A204.1 (cell line): ENCODE measurements around the gene PLK3.
"Not testable (repeated sequence)": the region's sequence is repeated elsewhere in the genome, so short reads cannot be mapped to it uniquely, and the experiment has no call there.

Source experiments
- FAIRE-seq: peaks from 2 replicates; lab custom pipeline; 2012; peaks lifted over from hg19 to GRCh38; lab: Jason Lieb, UNC

PLK3 gene

DNA sequence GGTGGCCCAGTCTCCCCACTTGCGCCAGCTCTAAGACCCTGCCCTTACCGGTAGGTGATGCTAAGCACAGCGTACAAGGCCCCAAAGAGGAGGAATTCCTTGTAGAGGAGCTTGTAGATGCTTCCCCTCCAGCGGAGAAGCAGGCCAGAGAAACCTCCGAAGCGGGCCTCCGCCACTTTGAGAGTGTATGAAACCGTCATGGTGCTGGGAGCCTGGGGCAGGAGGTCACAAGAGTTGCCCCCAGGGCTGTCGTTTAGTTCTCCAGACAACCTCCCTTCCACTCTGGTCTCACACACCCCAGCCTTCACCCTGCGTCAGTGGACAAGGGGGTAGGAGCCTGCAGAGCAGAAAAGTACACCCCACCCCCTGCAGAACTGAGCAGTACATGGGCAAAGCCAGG is 12.7 kb upstream of the PLK3 start:
- FAIRE-seq, result no peak

DNA sequence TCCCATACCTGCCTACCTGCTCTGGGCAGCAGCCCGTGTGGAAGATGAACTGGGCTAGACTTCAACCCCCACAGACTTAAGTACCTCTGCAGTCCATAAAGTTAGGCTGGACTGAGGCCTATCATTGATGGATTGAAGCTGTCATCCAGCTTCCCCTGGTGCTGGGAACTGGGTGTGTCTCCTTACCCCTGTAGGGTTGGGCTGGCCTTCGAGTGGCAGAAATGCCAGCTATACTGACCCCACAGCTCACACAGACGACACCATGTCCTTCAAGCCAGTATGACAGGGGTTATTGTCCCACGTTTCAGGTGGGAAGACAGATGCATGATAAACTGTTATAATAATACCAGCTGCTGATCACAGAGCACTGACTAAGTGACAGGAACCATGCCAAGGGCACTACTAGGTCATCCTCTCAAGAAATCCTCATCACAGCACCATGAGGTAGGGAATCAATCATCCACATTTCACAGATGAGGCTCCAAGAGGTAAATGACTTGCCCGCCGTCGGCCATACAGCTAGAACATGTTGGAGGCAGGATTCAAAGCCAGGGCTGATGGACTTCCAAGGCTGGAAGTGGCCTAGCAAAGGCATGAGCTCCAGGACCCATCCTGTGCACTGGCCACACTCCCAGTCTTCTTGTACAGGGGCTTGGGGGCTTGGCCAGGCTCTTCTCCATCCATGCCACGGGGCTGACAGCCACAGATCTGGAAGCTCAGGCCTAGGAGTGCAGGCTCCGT is 11.9 kb upstream of the PLK3 start, which contains the start of gene BEST4:
BEST4 (minus strand) TSS at position 51 of the 741 bp plus-strand sequence. CDS start 465 bp downstream, outside the sequence.
- FAIRE-seq, result no peak

DNA sequence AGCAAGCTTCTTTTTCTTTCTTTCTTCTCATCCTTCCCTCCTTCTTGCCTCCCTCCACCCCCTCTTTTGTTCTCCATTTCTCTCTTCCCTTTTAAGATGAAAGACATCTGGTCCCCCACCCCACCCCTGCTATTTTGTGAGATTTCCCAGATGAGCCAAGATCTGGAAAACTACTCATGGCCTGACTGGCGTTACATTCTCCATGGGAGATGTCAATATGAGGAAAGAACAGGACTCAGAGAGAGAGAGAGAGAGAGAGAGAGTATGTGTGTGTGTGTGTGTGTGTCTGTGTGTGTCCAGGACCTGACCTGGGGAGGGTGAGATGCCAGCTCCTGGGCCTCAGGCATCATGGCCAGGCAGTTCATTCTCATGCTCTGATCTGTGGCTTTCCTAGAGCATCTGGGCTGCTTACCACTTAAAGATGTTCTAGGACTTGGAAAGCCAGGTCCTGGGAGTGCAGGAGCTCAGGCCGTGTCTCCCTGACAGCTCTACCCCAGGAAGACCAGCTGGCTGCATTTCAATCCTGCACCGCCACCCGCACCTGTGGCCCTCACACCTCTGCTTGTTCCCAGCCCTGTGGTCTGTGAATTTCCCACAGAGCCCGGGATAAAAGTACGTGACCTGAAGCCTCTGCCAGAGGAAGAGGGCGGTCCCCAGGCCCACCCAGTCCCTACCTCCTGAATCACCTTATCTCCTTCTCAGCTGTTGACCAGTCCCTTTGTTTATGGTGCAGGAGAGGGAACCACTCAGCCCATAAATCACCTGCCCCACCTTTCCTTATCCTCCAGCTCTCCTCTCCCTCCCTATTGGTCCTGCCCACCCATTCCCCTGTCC is 9.0 kb upstream of the PLK3 start:
- no peak for FAIRE-seq

DNA sequence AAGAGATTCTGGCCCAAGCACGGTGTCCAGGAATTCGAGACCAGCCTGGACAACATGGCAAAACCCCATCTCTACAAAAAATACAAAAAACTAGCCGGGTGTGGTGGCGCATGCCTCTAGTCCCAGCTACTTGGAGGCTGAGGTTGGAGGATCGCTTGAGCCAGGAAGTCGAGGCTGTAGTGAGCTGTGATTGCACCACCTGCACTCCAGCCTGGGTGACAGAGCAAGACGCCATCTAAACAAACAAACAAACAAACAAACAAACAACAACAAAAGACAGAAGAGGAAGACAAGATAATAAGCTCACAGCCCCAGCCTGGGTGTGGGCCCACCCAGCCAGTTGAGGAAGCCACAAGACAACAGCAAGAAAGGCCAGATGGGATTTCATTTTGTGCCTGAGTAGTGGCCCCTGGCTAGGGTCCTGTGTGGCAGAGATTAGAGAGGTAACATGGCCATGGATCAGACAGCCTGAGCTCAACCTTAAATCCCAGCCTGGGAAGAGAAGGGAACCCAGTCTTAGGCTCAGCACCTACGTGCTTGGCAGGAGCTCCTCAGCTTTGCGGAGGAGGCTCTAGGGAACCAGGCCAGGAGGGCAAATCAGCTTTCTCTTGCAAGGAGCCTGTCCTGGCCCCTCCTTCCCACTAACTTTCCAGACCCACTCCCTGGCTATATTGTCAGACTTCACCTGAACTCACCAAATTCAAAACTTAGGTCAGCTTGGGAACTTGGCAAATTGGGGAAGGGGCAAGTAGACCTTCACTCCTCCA is 7.3 kb upstream of the PLK3 start:
- FAIRE-seq, result no peak

DNA sequence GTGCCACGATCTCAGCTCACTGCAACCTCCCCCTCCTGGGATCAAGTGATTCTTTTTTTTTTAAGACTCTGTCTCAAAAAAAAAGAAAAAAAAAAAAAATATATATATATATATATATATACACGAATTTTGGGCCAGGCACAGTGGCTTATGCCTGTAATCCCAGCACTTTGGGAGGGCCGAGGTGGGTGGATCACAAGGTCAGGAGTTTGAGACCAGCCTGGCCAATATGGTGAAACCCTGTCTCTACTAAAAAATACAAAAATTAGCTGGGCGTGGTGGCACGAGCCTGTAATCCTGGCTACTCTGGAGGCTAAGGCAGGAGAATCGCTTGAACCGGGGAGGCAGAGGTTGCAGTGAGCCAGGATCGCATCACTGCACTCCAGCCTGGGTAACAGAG is 2.3 kb upstream of the PLK3 start:
- FAIRE-seq, result not testable (repeated sequence)

DNA sequence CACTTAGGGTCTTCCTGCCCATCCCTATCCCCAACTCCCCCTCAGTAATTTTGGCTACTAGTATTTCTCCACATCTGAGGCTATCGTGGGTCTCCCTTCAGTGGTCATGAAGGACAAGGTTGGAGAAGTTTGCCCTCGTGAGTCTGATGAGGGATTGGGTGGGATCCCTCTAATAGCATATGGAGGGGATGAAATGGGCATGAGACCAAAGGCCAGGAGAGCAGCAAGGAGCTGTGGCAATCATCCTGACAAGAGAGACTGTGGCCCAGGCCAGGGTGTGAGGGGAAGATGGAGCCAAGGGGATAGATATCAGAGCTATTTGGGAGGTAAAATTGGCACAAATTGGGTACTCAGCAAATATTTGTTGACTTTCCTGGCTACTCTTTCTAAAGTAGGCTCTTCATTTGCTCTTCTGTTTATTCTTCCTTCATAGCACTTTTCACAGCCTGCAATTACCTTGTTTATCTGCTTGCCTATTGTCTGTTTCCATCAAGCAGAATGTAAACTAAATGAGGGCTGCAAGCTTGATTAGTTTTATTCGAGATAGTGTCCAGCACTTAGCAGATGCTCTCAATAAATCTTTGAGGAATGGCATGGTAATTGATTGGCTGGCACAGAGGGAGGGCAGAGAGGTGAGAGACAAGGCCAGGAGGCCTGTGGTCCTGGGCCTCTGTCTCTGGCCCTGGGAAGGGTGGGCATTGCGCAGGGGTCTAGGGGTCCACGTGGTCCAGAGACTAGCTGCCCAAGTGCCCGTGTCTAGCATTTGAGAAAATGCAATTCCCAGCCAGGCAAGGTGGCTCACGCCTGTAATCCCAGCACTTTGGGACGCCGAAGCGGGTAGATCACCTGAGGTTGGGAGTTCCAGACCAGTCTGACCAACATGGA is 1.5 kb upstream of the PLK3 start:
- FAIRE-seq, result no peak

DNA sequence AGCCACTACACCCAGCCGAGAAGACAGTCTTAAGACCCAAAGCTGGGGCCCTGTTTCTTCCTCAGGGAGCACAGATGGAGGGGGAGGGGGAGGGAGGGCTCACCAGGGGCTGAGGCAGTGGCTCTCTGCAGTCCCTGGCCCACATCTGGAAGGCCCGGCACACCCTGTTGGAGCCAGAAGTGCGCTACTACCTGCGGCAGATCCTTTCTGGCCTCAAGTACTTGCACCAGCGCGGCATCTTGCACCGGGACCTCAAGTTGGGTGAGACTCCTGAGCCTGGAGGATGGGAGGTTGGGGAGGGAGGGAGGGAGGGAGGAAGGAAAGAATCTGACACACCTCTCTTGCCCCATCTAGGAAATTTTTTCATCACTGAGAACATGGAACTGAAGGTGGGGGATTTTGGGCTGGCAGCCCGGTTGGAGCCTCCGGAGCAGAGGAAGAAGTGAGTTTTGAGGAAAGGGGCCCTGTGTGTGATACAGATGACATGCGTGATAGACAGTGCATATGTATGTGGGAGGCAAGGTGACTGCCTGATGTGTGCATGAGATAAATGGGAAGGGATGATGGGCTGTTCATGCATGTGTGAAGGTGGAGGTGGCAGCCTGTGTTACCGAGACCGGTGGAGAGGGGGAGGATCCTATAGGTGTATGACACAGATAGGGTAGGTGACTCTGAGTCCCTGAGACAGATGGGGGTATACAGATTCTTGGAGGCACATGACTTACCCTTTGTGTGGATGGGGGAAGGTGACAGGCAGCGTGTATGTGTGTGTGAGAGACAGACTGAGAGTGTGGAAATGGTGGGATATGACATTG is 1.5 kb downstream of the PLK3 start:
- no peak for FAIRE-seq

DNA sequence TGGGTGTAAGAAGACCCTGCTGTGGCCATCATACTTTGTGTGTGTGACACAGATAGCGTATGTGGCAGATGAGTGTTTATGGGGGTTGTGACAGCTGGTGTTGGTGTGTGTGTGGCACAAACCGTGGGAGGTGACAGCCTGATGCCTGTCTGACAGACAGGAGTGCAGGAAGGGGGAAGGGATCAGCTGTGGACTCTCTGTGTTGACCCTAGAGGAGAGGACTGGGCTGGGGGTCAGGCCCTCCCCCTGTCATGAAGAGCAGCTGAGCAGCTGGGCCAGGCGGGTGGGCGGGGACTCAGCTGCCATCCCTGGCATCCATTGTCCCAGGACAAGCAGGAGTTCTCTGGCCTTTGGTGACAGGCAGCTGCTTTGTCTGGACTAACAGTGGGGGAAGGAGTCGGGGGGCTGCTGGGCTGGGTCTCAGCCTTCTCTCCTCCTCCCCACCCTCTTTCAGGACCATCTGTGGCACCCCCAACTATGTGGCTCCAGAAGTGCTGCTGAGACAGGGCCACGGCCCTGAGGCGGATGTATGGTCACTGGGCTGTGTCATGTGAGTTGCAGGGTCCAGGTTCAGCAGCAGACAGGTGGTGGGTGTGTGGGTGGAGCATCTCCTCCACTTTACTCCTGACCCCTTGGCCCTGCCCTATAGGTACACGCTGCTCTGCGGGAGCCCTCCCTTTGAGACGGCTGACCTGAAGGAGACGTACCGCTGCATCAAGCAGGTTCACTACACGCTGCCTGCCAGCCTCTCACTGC is 2.3 kb downstream of the PLK3 start:
- no peak for FAIRE-seq

DNA sequence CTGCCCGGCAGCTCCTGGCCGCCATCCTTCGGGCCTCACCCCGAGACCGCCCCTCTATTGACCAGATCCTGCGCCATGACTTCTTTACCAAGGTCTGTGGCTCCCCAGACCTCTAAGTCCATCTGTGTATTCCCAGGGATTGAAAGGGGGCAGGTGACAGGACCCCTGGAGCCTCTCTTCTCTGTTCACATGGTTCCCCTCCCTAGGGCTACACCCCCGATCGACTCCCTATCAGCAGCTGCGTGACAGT is 2.8 kb downstream of the PLK3 start:
- FAIRE-seq, result no peak

DNA sequence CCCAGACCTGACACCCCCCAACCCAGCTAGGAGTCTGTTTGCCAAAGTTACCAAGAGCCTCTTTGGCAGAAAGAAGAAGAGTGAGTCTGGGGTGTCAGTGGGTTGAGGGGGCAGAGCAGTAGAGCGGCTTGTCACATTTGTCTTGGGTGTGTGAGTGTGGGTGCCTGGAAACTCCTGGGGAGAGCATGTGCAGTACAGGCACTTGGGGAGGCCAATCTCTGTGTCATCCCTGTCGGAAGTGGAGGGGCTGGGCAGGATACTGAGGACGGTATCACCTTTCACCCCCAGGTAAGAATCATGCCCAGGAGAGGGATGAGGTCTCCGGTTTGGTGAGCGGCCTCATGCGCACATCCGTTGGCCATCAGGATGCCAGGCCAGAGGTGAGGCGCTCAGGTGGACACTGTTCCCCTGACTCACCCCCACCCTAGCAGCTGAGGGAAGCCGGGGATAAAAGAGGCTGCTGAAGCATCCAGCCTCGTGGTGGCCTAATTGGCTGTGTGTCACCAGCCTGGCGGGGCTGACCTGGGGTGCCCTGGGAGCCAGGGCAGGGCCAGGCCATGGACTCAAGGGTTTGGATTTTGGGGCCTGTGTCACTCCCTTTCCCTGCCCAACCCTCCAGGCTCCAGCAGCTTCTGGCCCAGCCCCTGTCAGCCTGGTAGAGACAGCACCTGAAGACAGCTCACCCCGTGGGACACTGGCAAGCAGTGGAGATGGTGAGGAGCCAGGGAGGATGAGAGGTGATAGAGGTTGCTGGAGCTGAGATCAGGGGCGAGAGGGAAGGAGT is 3.3 kb downstream of the PLK3 start:
- FAIRE-seq, result no peak

DNA sequence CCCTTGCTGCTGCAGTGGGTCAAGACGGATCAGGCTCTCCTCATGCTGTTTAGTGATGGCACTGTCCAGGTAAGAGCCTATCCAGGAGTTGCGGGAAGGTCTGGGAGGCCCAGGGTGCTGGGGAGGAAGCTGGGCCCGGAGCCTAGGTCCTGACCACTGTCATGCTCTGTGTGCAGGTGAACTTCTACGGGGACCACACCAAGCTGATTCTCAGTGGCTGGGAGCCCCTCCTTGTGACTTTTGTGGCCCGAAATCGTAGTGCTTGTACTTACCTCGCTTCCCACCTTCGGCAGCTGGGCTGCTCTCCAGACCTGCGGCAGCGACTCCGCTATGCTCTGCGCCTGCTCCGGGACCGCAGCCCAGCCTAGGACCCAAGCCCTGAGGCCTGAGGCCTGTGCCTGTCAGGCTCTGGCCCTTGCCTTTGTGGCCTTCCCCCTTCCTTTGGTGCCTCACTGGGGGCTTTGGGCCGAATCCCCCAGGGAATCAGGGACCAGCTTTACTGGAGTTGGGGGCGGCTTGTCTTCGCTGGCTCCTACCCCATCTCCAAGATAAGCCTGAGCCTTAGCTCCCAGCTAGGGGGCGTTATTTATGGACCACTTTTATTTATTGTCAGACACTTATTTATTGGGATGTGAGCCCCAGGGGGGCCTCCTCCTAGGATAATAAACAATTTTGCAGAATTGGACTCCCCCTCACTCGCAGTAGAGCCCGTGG is 5.3 kb downstream of the PLK3 start:
- no peak for FAIRE-seq

DNA sequence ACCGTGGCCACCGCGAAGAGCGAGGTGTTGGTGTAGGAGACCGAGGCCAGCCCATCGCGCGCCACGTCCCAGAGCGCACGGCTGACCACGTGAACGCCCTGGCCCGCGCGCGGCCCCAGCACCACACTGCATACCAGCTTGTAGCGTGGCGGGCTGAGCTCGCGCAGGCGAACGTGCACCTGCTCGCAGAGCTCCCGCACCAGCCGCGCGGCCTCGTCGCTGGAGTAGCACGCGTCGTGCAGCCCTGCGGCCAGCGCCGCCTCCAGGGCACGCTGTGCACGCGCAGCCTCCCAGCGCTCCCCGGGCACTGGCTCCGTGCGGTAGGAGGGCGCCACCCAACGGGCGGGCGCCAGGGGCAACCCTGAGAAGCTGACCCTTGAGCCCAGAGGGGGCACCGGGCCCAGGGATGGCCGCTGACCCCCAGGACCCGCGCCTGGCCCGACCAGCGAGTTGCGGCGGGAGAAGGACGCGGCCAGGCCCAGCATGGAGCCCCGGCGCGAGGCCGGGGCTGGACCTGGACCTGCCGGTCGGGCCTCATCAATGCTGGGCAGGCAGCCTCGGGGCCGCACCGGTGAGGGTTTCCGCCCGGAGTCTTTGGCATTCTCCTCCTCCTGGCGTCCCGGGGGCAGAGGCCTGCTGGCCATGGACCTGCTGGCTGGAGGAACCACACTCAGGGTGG is 6.0 kb downstream of the PLK3 start:
- no peak for FAIRE-seq

DNA sequence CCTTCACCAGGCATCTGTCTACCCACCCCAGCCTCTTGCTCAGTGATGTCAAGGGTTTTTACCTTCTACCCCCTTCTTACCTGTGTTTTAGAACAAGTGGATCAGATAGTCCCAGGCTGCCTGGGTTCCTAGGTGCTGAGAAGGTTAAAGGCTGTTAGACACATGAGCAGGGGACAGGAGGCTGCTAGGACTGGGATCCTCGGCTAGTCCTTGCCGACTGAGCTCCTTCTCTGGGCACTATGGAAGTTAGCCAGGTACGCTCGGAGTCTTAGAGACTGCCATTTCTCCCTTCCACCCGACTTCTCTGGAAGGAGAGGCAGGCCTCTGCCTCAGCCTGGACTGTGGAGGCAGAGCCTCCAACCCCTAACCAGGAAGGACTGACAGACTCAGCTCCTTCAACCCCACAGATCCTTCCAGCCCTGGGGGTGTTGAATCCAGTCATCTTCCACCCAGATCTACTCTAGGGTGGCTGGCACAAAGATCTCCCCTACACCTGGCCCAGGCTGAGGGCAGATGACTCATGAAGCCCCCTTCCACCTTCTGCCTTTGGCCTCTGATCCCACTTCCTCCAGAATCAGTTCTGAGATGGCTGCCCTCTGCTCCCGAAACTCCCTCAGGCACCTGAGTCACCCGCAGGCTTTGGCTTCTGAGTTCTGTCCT is 6.7 kb downstream of the PLK3 start, which contains the start of gene DYNLT4:
DYNLT4 (minus strand) TSS at position 648 of the 660 bp plus-strand sequence. CDS start 683 bp downstream, outside the sequence.
- no peak for FAIRE-seq

DNA sequence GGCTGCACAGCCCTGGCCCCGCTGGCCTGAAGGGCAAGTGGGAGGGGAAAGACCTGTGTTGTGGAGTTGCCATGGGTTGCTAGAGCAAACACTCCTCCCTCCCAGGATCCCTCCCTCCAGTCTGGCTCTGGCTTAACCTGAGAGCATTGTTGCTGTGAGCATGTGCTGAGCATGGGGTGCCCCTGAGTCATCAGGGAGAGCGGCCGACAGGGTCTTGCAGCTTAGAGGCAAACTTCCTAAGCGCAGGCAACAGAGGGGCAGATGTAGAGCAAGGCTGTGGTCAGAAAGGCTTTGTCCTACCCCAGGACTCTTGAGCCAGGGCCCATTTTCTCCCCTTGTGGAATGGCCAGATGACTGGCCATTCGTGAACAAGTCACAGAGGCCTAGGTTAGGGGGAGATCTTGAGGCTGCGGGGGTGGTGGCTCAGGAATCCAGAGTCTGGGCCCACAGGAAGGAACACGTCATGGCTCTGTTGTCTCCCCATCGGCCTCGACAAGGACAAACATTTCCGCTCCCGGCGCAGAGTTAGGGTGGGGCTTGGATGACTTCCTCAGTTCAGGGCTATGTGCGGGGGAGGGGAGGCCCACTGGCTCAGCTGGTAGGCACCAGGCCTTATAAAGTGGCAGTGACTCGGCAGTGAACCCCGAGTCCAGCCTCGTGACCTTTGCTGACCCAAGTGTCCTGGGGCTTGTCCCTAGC is 7.3 kb downstream of the PLK3 start:
- no peak for FAIRE-seq

DNA sequence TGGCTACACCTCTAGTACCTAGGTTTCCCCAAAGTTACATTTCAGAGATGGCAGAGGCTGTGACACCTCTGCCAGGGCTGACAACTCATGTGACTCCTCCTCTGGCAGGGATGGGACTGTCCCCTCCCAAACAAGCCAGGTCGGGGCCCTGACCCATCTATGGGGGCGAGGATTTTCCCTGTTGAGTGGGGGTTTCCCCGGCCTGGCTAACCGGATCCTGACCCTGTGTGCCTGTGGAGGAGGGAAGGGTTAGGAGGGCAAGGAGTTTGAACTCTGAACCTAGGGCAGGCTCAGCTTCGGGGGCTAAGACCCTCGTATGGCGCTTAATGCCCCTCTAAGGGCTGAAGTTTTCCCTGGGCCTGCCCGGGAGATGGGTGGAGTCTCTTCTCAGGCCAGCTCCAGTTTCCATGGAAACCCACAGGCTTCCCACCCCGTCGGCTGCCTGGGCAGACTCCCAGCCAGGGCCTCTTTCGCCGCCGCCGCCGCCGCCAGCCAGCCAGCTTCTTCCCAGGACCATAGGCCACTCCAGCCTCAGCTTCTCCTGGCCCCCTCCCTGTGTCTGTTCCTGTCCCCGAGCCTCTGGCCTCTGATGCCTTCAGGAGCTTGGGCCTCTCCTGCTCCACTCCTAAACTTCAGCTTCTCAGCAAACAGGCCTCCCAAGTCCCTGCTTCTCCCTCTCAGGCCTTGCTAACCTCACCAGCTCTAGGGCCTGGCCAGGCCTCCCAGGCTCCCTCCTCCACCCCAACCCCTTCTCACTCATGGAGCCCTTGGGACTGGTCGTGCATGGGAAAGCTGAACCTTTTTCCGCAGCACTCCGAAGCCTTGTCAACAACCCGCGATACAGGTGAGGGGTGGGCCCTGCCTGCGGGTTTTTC is 8.1 kb downstream of the PLK3 start, which contains the start of gene BTBD19:
BTBD19 (plus strand) TSS at position 461 of the 875 bp plus-strand sequence; CDS start at position 759, 298 bp downstream.
- FAIRE-seq, result no peak
